Heart left ventricle (tissue), 13 donors: ENCODE results near the gene SBK2.

Source experiments
- POLR2A ChIP-seq, 2 donors: fragments of 450-650 bp; IDR thresholded peaks; one replicate each; pipeline ENCODE4 v1.6.1; 2017; ENCODE audit warnings: antibody characterized with exemption in 2 of 2, mild to moderate bottlenecking in 2 of 2, moderate library complexity in 2 of 2
- TF ChIP-seq, protein P1 (sequence below), 12 donors: fragments of 200-600 bp; sonication (generic) in 4 of 12; IDR thresholded peaks; one replicate each; pipeline versions ENCODE4 v1.5.0 to v1.8.0; 2018 to 2022; ENCODE audit warnings: antibody characterized with exemption in 12 of 12, mild to moderate bottlenecking in 5 of 12
- donor health status: ischemic (EF 13 %, LVEDD 7.1; RV severe dilation, severe dysfunction).
- donor health status: DM: no; HTN: yes; CAD: no.
- donor health status: DM: no; HTN: no; CAD: no.
- donor health status: ischemic (EF 25% LVEDD 6.9; RV normal size, moderate dysfunction).
- donor health status: ischemic (EF 25% LVEDD 5.7; RV mildly dilated, moderate dysfunction).
- donor health status: ischemic (EF 35%, LVEDD 5.7; RV mildly dilated, moderate dysfunction).
- donor health status: nonischemic (EF 11% LVEDD 7.7; RV severe dilation, severe dysfunction).
- donor health status: DM: yes; HTN: yes; CAD: no.
- donor health status: PGD.
- donor health status: ischemic (EF 29% LVEDD 5.4; RV normal size, mild dysfunction).
- donor health status: nonischemic (EF 23%, LVEDD 6.1; RV moderate dilation, normal function).

DNA sequence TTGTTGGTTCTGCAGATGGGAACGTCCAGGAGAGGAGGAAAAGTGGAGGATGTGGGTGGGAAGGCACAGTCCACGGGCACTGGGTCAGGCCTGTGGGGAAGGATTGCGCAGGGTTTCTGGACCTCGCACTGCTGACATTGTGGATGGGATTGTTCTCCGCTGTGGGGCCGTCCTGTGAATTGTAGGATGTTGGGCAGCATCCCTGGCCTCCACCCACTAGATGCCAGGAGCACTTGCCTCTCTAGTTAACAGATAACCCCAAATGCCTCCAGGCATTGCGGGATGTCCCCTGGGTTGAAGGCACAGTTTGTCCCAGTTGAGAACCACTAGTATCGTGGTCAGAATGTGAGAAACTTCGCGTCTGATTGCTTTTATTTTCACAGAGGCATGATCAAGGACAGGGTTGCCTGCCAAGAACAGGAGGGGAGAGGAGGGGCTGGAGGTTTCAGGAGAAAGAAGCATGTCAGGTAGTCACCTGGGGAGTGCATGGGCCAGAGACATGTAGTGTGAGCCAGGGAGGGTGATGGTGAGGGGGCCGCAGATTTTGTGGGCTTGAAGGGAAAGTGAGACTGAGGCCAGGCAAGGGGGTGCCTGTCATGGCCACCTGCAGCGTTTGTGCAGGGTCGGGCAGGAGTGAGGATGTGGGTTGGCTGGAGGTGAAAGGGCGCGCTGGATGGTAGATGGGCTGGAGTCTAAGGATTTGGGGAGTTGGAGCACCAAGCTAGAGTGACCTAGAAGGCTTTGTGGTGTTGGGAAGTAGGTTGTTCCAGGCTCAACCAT is 57.3 kb downstream of the SBK2 start:
- TF ChIP-seq, protein P1, sequence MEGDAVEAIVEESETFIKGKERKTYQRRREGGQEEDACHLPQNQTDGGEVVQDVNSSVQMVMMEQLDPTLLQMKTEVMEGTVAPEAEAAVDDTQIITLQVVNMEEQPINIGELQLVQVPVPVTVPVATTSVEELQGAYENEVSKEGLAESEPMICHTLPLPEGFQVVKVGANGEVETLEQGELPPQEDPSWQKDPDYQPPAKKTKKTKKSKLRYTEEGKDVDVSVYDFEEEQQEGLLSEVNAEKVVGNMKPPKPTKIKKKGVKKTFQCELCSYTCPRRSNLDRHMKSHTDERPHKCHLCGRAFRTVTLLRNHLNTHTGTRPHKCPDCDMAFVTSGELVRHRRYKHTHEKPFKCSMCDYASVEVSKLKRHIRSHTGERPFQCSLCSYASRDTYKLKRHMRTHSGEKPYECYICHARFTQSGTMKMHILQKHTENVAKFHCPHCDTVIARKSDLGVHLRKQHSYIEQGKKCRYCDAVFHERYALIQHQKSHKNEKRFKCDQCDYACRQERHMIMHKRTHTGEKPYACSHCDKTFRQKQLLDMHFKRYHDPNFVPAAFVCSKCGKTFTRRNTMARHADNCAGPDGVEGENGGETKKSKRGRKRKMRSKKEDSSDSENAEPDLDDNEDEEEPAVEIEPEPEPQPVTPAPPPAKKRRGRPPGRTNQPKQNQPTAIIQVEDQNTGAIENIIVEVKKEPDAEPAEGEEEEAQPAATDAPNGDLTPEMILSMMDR (IDR thresholded peaks at IDR 0.05), result no peak
- no peak for TF ChIP-seq POLR2A (IDR thresholded peaks at IDR 0.05)
